TTC549 (cell line): ENCODE data around the gene ARSA.

Experiments
- FAIRE-seq: peaks from 2 replicates; lab custom pipeline; 2012; peaks lifted over from hg19 to GRCh38; lab: Jason Lieb, UNC

Gene ARSA

GRCh38 chr22:50579752-50580151, 48.2 kb downstream of the ARSA start:
- FAIRE-seq, result no peak

GRCh38 chr22:50578776-50579310, 49.1 kb downstream of the ARSA start:
- no peak for FAIRE-seq

- no peak for FAIRE-seq
These were observed 49.8 kb downstream of the ARSA start, which contains the start of gene CPT1B for GRCh38 chr22:50577987-50578775. CPT1B (minus strand) TSS chr22:50578427; CDS start chr22:50577915, 512 bp downstream.

GRCh38 chr22:50577697-50577986, 50.3 kb downstream of the ARSA start:
- no peak for FAIRE-seq

- no peak for FAIRE-seq
These were observed 50.9 kb downstream of the ARSA start for GRCh38 chr22:50576806-50577696.

- no peak for FAIRE-seq
These were observed 51.9 kb downstream of the ARSA start for GRCh38 chr22:50576070-50576469.

GRCh38 chr22:50575426-50575941, 52.5 kb downstream of the ARSA start:
- no peak for FAIRE-seq
